ENCODE data around the gene CTNND2. TPM values are rescaled to one million over a fixed set of nuclear protein-coding genes. Genes with fewer than 3 reads are reported as not detected.

Gene CTNND2
- total RNA-seq, 1 experiment from 2014 or later, result not detected

DNA sequence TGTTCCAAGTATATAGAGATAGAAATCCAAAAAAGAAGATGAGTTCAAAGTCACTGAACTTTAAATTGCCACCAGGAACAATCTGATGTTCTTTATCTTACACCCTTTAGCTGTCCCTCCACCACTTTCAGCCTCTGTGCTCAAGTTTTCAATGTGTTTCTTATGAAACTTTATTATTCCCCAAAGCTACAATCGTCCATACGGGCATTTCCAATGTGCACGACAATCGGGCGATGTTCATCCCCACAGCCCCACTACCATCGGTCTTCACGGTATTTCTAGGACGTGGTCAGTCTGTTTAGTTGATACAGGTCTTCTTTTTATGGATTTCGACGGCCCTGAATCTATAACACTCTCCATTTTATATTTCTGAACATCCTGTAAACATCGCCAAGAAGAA is 904.5 kb downstream of the CTNND2 start:
- Histone ChIP-seq H3K4me1 (ENCODE audit: insufficient read depth, low read length, poor library complexity, severe bottlenecking) (no peaks in the 10 kb centered on the region), H3K4me3 (ENCODE audit: low read depth, low read length, poor library complexity, severe bottlenecking) (no peak overlapping the region), H3K27me3 (replicated peaks; ENCODE audit: insufficient read depth, low read depth, low read length, poor library complexity) (no peaks in the 10 kb centered on the region), H3K36me3 (ENCODE audit: insufficient read depth, low read length, poor library complexity, severe bottlenecking) (no peaks in the 10 kb centered on the region), H3K9me3 (ENCODE audit: low read depth, low read length, poor library complexity, severe bottlenecking) (no peaks in the 10 kb centered on the region), H3K27ac (ENCODE audit: low read depth, low read length, poor library complexity, severe bottlenecking) (no peak overlapping the region)
- no TSS peak for BruUV-seq (replicated peaks)
- intact Hi-C loops (cut with micrococcal nuclease; ENCODE audit: unreplicated experiment), result no loop called here
- TF ChIP-seq, protein P1, sequence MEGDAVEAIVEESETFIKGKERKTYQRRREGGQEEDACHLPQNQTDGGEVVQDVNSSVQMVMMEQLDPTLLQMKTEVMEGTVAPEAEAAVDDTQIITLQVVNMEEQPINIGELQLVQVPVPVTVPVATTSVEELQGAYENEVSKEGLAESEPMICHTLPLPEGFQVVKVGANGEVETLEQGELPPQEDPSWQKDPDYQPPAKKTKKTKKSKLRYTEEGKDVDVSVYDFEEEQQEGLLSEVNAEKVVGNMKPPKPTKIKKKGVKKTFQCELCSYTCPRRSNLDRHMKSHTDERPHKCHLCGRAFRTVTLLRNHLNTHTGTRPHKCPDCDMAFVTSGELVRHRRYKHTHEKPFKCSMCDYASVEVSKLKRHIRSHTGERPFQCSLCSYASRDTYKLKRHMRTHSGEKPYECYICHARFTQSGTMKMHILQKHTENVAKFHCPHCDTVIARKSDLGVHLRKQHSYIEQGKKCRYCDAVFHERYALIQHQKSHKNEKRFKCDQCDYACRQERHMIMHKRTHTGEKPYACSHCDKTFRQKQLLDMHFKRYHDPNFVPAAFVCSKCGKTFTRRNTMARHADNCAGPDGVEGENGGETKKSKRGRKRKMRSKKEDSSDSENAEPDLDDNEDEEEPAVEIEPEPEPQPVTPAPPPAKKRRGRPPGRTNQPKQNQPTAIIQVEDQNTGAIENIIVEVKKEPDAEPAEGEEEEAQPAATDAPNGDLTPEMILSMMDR (conservative IDR thresholded peaks at IDR 0.05; ENCODE audit: low read depth, low read length), result no peak
- no peak for TF ChIP-seq EZH2 (IDR thresholded peaks at IDR 0.05; ENCODE audit: borderline replicate concordance, low read depth, low read length, poor library complexity, severe bottlenecking)
- CTCF ChIA-PET, result no interaction called here
- no peak for DNase-seq (ENCODE audit: low spot score)
- POLR2A ChIA-PET (ENCODE audit: low non-redundant PET), result no interaction called here

- Histone ChIP-seq H3K4me1 (ENCODE audit: insufficient read depth, low read length, poor library complexity, severe bottlenecking) (no peaks in the 10 kb centered on the region), H3K9me3 (ENCODE audit: low read depth, low read length, poor library complexity, severe bottlenecking) (no peaks in the 10 kb centered on the region), H3K27ac (ENCODE audit: low read depth, low read length, poor library complexity, severe bottlenecking) (no peak overlapping the region), H3K4me3 (ENCODE audit: low read depth, low read length, poor library complexity, severe bottlenecking) (no peak overlapping the region), H3K27me3 (replicated peaks; ENCODE audit: insufficient read depth, low read depth, low read length, poor library complexity) (no peaks in the 10 kb centered on the region), H3K36me3 (ENCODE audit: insufficient read depth, low read length, poor library complexity, severe bottlenecking) (no peaks in the 10 kb centered on the region)
- no peak for DNase-seq (ENCODE audit: low spot score)
- ChIA-PET POLR2A (ENCODE audit: low non-redundant PET) (interaction anchor here (0.7 kb wide), 1 partner anchor 1100 kb away, joined by 3 read pairs; no protein-coding TSS in a partner anchor), CTCF (no interaction called here)
- TF ChIP-seq, protein P1 (conservative IDR thresholded peaks at IDR 0.05; ENCODE audit: low read depth, low read length), result no peak
- TF ChIP-seq EZH2 (IDR thresholded peaks at IDR 0.05; ENCODE audit: borderline replicate concordance, low read depth, low read length, poor library complexity, severe bottlenecking), result no peak
- BruUV-seq (replicated peaks), result no TSS peak
- intact Hi-C loops (cut with micrococcal nuclease; ENCODE audit: unreplicated experiment), result no loop called here
These were observed 908.4 kb downstream of the CTNND2 start for GRCh38 chr5:10995891-10996290.

- ChIA-PET CTCF (no interaction called here), POLR2A (ENCODE audit: low non-redundant PET) (no interaction called here)
- no peaks in the 10 kb centered on the region for H3K9me3 ChIP-seq (ENCODE audit: low read depth, low read length, poor library complexity, severe bottlenecking)
- intact Hi-C loops (cut with micrococcal nuclease; ENCODE audit: unreplicated experiment), result no loop called here
- no peak for DNase-seq (ENCODE audit: low spot score)
- H3K27me3 ChIP-seq (replicated peaks; ENCODE audit: insufficient read depth, low read depth, low read length, poor library complexity), result no peaks in the 10 kb centered on the region
- H3K4me3 ChIP-seq (ENCODE audit: low read depth, low read length, poor library complexity, severe bottlenecking), result no peak overlapping the region
- BruUV-seq (replicated peaks), result no TSS peak
- H3K36me3 ChIP-seq (ENCODE audit: insufficient read depth, low read length, poor library complexity, severe bottlenecking), result no peaks in the 10 kb centered on the region
- TF ChIP-seq, protein P1 (conservative IDR thresholded peaks at IDR 0.05; ENCODE audit: low read depth, low read length), result no peak
- no peak for TF ChIP-seq EZH2 (IDR thresholded peaks at IDR 0.05; ENCODE audit: borderline replicate concordance, low read depth, low read length, poor library complexity, severe bottlenecking)
- H3K27ac ChIP-seq (ENCODE audit: low read depth, low read length, poor library complexity, severe bottlenecking), result no peak overlapping the region
- H3K4me1 ChIP-seq (ENCODE audit: insufficient read depth, low read length, poor library complexity, severe bottlenecking), result no peaks in the 10 kb centered on the region
These were observed 909.9 kb downstream of the CTNND2 start for GRCh38 chr5:10994091-10994986.

All from A673 (cell line).